ENCODE results near the gene ARHGAP1. TPM values are rescaled to one million over a fixed set of nuclear protein-coding genes. Genes with fewer than 3 reads are reported as not detected.

The ARHGAP1 gene
- total RNA-seq, 1 donor from 2014 or later = 59.1 TPM

DNA sequence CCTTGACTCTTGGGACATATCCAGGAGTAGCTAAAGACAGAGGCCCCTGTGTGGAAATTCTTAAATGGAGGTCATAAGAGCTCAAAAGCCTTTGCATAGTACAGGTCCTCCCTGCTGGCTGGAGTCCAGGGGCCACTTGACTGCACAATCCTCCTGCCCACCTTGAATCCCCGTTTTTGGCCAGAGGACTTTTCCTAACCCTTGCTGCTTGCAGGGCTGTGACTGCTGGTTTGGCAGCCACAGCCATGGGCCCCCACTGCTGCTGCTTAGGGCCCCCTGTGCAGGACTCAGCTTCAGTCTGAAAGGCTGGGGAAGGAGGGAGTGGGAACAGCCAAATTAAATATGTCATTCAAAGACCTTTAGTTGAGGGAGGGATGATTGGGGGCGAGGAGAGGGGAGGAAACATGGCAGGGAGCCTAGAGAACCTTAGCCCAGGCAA lies 33.4 kb downstream of the ARHGAP1 start:
- H3K9me3 Mint-ChIP-seq = no peaks in the 10 kb centered on the region
- intact Hi-C loops (cut with micrococcal nuclease) = no loop called here
- H3K36me3 Mint-ChIP-seq (ENCODE audit: low read depth) = peaks cover 56% of the 10 kb centered on the region
- H3K4me3 Mint-ChIP-seq = no peak overlapping the region
- no peak overlapping the region for H3K27ac Mint-ChIP-seq
- no peaks in the 10 kb centered on the region for H3K27me3 Mint-ChIP-seq
- H3K4me1 Mint-ChIP-seq = peaks cover 23% of the 10 kb centered on the region
- no peak for DNase-seq

DNA sequence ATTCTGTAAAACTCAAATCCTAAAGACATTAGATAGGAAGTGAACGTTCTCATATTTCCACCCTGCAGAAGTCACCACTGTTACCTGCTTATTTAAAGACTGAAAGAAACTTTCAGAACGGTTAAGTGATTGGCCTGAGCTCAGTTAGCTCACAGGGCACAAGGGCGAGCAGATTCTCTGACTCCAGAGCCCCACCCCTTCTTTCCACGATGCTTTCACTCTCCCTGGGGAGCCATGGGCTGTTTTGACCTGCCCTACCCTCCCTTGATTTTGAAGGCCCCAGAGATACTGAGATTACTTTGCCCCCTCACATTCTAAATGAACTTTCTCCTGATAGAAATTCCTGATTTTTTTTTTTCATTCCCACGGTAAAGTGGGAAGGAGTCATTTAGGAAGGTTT lies 33.9 kb downstream of the ARHGAP1 start:
- no peak overlapping the region for H3K27ac Mint-ChIP-seq
- H3K9me3 Mint-ChIP-seq = no peaks in the 10 kb centered on the region
- H3K4me1 Mint-ChIP-seq = peaks cover 18% of the 10 kb centered on the region
- no peaks in the 10 kb centered on the region for H3K27me3 Mint-ChIP-seq
- intact Hi-C loops (cut with micrococcal nuclease) = no loop called here
- peaks cover 52% of the 10 kb centered on the region for H3K36me3 Mint-ChIP-seq (ENCODE audit: low read depth)
- no peak for DNase-seq
- H3K4me3 Mint-ChIP-seq = no peak overlapping the region

- peaks cover 47% of the 10 kb centered on the region for H3K36me3 Mint-ChIP-seq (ENCODE audit: low read depth)
- H3K4me1 Mint-ChIP-seq = peaks cover 10% of the 10 kb centered on the region
- no peaks in the 10 kb centered on the region for H3K27me3 Mint-ChIP-seq
- no peak for DNase-seq
- no peak overlapping the region for H3K4me3 Mint-ChIP-seq
- no peaks in the 10 kb centered on the region for H3K9me3 Mint-ChIP-seq
- no peak overlapping the region for H3K27ac Mint-ChIP-seq
- intact Hi-C loops (cut with micrococcal nuclease) = no loop called here
Observed at GRCh38 chr11:46665356-46665755, 35.1 kb downstream of the ARHGAP1 start.

DNA sequence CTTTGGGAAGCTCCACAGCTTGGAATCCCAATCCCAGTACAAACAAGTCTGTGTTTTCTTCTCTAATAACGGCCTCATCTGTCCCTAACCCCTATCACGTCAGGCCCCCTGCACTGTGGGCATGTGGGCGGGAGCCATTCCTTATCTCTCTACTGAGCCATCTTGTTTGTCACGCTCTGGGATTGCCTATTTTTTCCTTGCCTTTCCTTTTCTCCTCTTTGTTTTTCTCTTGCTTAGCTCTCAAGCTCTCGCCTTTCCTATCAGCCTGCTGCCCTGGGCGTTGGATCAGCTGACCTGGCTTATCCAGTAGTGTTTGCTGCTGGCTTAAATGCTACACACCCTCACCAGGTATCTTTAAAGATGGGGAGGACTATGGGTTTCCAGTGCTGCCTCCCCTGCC lies 35.8 kb downstream of the ARHGAP1 start:
- H3K36me3 Mint-ChIP-seq (ENCODE audit: low read depth) = peaks cover 46% of the 10 kb centered on the region
- no peak overlapping the region for H3K27ac Mint-ChIP-seq
- peaks cover 4% of the 10 kb centered on the region for H3K4me1 Mint-ChIP-seq
- no peak for DNase-seq
- H3K9me3 Mint-ChIP-seq = no peaks in the 10 kb centered on the region
- no peaks in the 10 kb centered on the region for H3K27me3 Mint-ChIP-seq
- H3K4me3 Mint-ChIP-seq = no peak overlapping the region
- intact Hi-C loops (cut with micrococcal nuclease) = no loop called here

GRCh38 chr11:46663277-46663940 lies 37.0 kb downstream of the ARHGAP1 start:
- Mint-ChIP-seq H3K27me3 (no peaks in the 10 kb centered on the region), H3K9me3 (no peaks in the 10 kb centered on the region), H3K36me3 (ENCODE audit: low read depth) (peaks cover 46% of the 10 kb centered on the region), H3K4me3 (no peak overlapping the region), H3K27ac (no peak overlapping the region), H3K4me1 (no peaks in the 10 kb centered on the region)
- DNase-seq = no peak
- intact Hi-C loops (cut with micrococcal nuclease) = no loop called here

DNA sequence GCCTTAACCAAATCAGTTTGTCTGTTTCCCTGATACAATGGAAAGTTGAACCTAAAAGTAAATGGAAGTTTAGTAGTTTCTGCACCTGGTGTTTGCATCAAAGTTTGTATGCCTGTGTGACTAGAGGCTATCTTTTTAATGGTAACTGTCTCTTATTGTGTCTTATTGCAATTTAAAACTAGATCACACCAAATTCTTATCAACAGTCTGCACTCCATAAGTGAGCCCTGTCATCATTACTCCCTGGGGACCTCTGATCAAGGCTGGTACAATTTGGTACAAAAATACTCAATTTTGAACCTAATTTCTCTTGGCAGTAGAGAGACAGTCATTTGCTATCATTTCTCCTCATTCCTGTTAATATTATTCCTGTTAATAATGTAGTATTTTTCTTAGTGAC lies 38.1 kb downstream of the ARHGAP1 start:
- H3K4me3 Mint-ChIP-seq = no peak overlapping the region
- no peak overlapping the region for H3K27ac Mint-ChIP-seq
- H3K36me3 Mint-ChIP-seq (ENCODE audit: low read depth) = peaks cover 53% of the 10 kb centered on the region
- no peaks in the 10 kb centered on the region for H3K4me1 Mint-ChIP-seq
- intact Hi-C loops (cut with micrococcal nuclease) = no loop called here
- no peaks in the 10 kb centered on the region for H3K27me3 Mint-ChIP-seq
- no peaks in the 10 kb centered on the region for H3K9me3 Mint-ChIP-seq
- no peak for DNase-seq

- no peaks in the 10 kb centered on the region for H3K27me3 Mint-ChIP-seq
- DNase-seq = no peak
- intact Hi-C loops (cut with micrococcal nuclease) = no loop called here
- peaks cover 53% of the 10 kb centered on the region for H3K36me3 Mint-ChIP-seq (ENCODE audit: low read depth)
- no peaks in the 10 kb centered on the region for H3K4me1 Mint-ChIP-seq
- no peaks in the 10 kb centered on the region for H3K9me3 Mint-ChIP-seq
- H3K4me3 Mint-ChIP-seq = no peak overlapping the region
- no peak overlapping the region for H3K27ac Mint-ChIP-seq
Observed at GRCh38 chr11:46661836-46662235, 38.6 kb downstream of the ARHGAP1 start.

DNA sequence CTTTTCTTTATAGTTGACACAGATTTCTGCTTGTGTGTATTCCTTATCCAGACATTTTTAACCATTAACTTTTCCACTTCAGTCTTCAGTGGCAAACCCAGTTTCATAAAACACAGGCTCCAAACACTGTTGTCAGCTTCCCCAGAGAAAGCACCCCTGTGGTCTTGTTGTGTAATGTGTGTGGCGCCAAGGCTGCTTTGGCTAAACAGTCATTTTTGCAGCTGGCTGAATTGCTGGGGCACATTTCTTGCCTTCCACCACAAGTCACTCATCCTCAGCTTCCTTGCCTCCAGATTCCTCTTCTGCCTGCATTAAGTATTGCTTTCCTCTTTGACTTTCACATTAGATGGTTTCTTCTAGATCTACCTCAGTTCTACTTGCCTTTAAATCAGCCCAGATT lies 40.5 kb downstream of the ARHGAP1 start:
- Mint-ChIP-seq H3K36me3 (ENCODE audit: low read depth) (peaks cover 47% of the 10 kb centered on the region), H3K4me1 (no peaks in the 10 kb centered on the region), H3K27me3 (no peaks in the 10 kb centered on the region), H3K4me3 (no peak overlapping the region), H3K9me3 (no peaks in the 10 kb centered on the region), H3K27ac (no peak overlapping the region)
- no peak for DNase-seq
- intact Hi-C loops (cut with micrococcal nuclease) = no loop called here

- DNase-seq = no peak
- no peaks in the 10 kb centered on the region for H3K9me3 Mint-ChIP-seq
- H3K36me3 Mint-ChIP-seq (ENCODE audit: low read depth) = peaks cover 42% of the 10 kb centered on the region
- H3K4me1 Mint-ChIP-seq = no peaks in the 10 kb centered on the region
- no peak overlapping the region for H3K27ac Mint-ChIP-seq
- intact Hi-C loops (cut with micrococcal nuclease) = no loop called here
- H3K4me3 Mint-ChIP-seq = no peak overlapping the region
- no peaks in the 10 kb centered on the region for H3K27me3 Mint-ChIP-seq
Observed at GRCh38 chr11:46658259-46658658, 42.2 kb downstream of the ARHGAP1 start.

- Mint-ChIP-seq H3K36me3 (ENCODE audit: low read depth) (peaks cover 36% of the 10 kb centered on the region), H3K27ac (no peak overlapping the region), H3K9me3 (no peaks in the 10 kb centered on the region), H3K4me3 (no peak overlapping the region), H3K4me1 (no peaks in the 10 kb centered on the region), H3K27me3 (no peaks in the 10 kb centered on the region)
- intact Hi-C loops (cut with micrococcal nuclease) = no loop called here
- no peak for DNase-seq
Observed at GRCh38 chr11:46657186-46657585, 43.2 kb downstream of the ARHGAP1 start.

- Mint-ChIP-seq H3K27ac (no peak overlapping the region), H3K36me3 (ENCODE audit: low read depth) (peaks cover 41% of the 10 kb centered on the region), H3K27me3 (no peaks in the 10 kb centered on the region), H3K9me3 (no peaks in the 10 kb centered on the region), H3K4me3 (no peak overlapping the region), H3K4me1 (no peaks in the 10 kb centered on the region)
- DNase-seq = no peak
- intact Hi-C loops (cut with micrococcal nuclease) = no loop called here
Observed at GRCh38 chr11:46655631-46656030, 44.8 kb downstream of the ARHGAP1 start.

DNA sequence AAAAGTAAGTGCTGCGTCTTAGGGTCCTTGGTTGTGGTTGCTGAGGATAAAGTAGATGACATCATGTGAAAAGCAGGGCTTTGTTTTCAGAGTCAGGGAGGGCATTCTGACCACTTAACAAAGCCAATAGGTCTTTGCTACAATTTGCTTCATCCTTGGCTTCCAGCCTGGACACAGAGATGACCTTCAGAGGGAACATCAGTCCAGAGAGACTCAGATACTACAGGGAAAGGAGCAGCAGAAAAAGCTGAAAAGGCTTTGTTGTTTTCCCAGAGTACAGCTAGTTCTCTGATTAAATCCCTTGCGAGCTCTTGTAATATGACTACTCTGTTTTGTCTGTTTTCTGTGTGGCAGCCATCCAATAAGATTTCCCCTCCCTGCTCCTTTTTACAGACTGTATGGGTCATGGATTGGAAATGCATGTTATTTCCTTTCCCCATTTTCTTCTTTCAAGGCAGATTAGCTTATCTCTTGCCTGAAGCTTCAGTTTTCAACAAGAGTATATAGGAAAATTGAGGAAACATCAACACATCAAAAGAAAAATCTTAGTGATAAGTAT lies 51.2 kb downstream of the ARHGAP1 start:
- no peaks in the 10 kb centered on the region for H3K9me3 Mint-ChIP-seq
- no peak overlapping the region for H3K4me3 Mint-ChIP-seq
- H3K27me3 Mint-ChIP-seq = no peaks in the 10 kb centered on the region
- peaks cover 26% of the 10 kb centered on the region for H3K36me3 Mint-ChIP-seq (ENCODE audit: low read depth)
- DNase-seq = no peak
- no peaks in the 10 kb centered on the region for H3K4me1 Mint-ChIP-seq
- H3K27ac Mint-ChIP-seq = no peak overlapping the region
- intact Hi-C loops (cut with micrococcal nuclease) = no loop called here

DNA sequence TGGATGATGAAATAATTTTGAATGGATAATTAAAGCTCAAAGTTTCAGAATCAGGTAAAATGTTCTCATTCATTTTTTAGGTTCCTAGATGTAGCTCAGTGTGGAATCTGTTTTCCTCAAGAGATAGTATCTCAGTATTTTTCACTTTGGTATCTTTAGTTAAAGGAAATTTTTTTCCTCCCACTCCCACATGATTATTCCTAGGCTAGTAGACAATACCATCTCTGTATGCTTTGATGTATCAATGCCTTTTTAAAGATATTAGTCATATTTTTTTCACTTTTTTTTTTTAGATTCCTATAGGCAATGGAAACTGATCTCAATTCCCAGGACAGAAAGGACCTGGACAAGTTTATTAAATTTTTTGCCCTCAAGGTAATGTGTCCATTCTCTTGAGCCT lies 56.4 kb downstream of the ARHGAP1 start:
- Mint-ChIP-seq H3K9me3 (peaks cover 5% of the 10 kb centered on the region), H3K4me1 (peaks cover 5% of the 10 kb centered on the region), H3K27me3 (no peaks in the 10 kb centered on the region), H3K4me3 (no peak overlapping the region), H3K36me3 (ENCODE audit: low read depth) (peaks cover 38% of the 10 kb centered on the region), H3K27ac (no peak overlapping the region)
- DNase-seq = no peak
- intact Hi-C loops (cut with micrococcal nuclease) = no loop called here

- H3K27ac Mint-ChIP-seq = no peak overlapping the region
- no peaks in the 10 kb centered on the region for H3K27me3 Mint-ChIP-seq
- intact Hi-C loops (cut with micrococcal nuclease) = no loop called here
- H3K36me3 Mint-ChIP-seq (ENCODE audit: low read depth) = peaks cover 39% of the 10 kb centered on the region
- H3K9me3 Mint-ChIP-seq = peaks cover 5% of the 10 kb centered on the region
- peaks cover 5% of the 10 kb centered on the region for H3K4me1 Mint-ChIP-seq
- no peak for DNase-seq
- no peak overlapping the region for H3K4me3 Mint-ChIP-seq
Observed at GRCh38 chr11:46643531-46643930, 56.9 kb downstream of the ARHGAP1 start.

All from activated CD4-positive, alpha-beta T cell treated with anti-CD3 and anti-CD28 coated beads, Interleukin-2, amount 10 ng/mL, durations not matched to agents 24 days and 14 days (primary cell).